ENCODE results near the gene PHF21B.

The PHF21B gene

DNA sequence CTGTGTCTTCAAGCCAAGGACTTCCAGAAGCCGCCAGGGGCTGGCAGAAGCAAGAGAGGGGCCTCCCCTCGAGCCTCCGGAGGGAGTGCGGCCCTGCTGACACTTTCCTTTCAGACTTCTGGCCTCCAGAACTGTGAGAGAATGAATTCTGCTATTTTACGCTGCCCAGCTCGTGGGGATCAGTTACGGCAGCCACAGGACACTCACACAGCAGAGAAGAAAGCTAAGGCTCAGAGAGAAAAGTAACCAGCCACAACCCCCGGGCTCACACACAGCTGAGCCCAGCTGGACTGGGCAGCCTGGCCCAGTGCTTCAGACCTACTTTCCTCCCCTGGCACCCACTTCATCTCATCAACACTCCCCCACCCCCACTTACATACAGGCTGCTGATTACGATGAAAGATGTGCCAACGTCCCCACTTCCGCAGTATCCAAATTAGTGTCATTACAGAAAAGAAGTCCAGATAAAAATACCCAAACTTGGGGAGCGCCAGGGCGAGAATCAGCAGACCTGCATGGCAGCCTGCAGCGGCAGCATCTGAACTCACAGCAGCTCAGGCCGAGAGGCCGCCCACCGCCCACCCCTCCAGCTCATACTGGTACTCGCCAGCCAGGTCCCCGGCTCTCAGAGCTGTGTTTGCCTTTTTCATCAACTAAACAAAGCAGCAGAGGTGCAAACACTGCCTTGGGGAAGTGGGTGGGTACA is 15.3 kb downstream of the PHF21B start:
- intact Hi-C loops (cut with DNase I): no loop called here
- DNase-seq: no peak

DNA sequence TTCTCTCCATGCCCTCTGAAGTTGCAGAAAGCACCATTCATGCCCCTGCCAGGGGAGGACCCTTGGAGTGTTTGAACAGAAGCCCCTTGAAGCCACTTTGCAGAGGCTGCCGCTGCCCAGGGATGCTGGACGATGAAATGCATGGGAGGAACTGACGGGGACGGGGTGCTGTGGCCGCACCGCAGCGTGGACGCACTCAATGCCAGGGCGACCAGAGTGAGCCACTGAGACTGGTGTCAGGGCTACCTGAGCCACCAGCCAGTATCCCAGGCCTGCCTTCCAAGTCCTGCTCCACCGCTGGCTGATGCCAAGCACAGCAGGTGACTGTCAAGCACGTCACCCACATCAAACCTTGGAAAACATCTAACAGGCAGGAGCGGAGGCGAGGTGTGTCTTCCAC is 17.6 kb downstream of the PHF21B start:
- intact Hi-C loops (cut with DNase I): no loop called here
- no peak for DNase-seq

DNA sequence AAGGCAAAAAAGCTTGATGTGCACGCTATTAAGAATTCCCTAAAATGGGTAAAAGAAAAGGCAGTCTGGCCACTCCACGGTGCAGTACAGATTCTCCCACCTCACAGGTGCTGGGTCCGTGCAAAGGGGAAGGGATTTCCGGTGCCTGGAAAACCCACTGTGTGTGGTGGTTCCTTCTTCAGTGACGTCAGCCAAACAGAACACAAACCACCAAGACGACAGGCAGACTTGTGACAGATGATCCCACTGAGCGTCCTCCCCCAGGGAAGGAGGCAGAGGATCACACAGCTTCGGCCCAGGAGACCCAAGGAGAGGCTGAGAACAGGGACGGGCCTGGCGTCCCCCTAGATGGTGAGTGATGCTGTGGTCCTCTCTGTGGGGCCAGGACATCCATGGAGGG is 18.6 kb downstream of the PHF21B start:
- DNase-seq: no peak
- intact Hi-C loops (cut with DNase I): no loop called here

DNA sequence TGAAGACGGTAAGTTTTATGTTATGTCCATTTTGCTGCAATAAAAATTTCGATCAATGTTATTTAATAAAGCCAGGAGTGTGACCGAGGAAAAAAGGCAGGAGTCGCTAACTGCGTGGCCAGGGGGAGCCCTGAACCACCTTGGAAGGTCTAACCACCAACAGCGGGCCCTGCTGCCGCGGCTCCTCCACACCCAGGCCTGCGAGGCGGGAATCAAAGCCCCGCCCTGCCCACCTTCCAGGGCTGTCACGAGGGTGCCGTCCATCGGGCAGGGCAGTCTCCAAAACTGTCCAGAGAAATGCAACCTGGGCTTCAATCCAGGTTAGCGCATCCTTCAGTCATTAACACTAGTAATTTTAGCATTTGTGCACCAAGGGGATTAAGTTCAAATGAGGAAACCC is 19.0 kb downstream of the PHF21B start:
- intact Hi-C loops (cut with DNase I): no loop called here
- DNase-seq: no peak

DNA sequence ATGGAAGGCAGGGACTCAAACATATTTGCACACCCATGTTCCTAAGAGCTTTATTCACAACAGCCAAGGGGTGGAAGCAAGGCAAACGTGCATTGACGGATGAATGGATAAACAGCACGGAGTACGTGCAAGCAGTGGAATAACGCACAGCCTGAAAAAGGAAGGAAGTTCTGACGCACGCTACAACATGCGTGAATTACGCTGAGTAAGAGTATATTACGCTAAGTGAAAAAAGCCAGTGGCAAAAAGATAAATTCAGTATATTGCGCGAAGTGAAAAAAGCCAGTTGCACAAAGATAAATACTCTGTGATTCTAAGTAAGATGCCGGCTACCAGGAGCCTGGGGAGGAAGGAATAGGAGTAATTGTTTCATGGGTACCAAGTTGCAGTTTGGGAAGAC is 19.5 kb downstream of the PHF21B start:
- intact Hi-C loops (cut with DNase I): no loop called here
- no peak for DNase-seq

DNA sequence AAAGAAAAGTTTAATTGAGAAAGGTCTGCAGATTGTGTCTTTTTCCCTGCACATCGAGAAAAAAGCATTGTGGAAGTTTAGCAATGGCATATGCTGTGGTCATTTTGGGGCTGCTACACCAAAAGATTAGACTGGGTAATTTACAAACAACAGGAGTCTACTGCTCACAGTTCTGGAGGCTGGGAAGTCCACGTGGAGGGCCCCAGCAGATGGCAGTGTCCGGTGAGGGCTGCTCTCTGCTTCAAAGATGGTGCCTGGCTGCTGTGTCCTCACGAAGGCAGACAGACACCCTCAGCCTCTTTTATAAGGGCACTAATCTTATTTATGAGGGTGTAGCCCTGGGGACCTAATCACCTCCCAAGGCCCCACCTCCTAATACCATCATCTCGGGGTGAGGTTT is 21.1 kb downstream of the PHF21B start:
- intact Hi-C loops (cut with DNase I): no loop called here
- DNase-seq: no peak

DNA sequence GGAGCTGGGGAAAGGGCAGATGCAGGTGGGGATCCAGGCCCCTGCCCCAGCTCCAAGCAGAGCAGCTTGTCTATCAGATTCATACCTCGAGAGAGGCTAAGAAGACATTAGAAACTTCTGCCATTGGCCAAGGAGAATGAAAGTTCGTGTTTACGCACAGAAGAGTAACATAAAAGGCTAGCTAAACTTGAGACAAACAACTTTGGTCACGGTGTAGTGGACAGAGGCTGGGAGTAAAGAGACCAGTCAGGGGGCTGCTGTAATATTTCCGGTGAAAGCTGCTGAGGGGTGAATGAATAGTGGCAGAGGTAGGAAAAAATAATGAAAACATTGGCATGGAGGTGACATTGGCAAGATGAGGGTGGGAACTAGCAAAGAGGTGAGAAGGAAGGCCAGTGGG is 22.9 kb downstream of the PHF21B start:
- DNase-seq: no peak
- intact Hi-C loops (cut with DNase I): no loop called here

DNA sequence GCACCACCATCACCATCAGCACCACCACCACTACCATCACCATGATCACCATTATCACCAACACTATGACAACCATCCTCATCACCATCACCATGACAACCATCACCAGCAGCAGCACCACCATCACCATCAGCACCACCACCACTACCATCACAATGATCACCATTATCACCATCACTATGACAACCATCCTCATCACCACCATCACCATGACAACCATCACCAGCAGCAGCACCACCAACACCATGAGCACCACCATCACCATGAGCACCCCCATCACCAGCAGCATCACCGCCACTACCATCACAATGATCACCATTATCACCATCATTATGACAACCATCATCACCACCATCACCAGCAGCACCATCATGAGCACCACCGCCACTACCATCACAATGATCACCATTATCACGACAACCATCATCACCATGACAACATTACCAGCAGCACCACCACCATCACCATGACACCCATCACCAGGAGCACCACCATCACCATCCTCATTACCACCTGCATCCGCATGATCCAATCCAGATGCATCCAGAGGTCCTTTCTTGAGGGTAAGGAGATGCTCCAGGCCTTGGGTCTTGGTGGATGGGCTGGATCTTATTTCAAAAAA is 23.8 kb downstream of the PHF21B start:
- no peak for DNase-seq
- intact Hi-C loops (cut with DNase I): no loop called here

DNA sequence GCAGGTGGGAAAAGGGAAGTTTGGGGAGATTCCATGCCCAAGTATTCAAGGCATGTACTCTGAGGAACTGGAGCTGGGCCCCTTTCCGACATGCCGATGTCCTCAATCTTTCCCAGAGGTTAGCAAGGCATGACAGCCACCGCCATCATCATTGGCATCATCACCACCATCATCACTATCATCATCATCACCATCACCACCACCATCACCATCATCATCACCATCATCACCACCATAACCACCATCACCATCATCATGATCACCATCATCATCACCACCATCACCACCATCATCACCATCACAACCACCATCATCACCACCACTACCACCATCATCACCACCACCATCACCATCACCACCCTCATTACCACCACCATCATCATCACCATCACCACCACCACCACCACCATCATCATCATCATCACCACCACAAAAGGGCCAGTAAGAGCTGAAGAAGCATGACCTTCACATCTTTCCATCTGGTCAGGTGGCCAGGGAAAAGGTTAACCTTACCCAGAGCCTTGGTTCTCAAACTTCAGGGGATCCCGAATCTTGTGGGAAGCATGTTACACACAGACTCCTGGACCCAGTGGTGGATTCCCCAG is 25.8 kb downstream of the PHF21B start:
- intact Hi-C loops (cut with DNase I): no loop called here
- no peak for DNase-seq

DNA sequence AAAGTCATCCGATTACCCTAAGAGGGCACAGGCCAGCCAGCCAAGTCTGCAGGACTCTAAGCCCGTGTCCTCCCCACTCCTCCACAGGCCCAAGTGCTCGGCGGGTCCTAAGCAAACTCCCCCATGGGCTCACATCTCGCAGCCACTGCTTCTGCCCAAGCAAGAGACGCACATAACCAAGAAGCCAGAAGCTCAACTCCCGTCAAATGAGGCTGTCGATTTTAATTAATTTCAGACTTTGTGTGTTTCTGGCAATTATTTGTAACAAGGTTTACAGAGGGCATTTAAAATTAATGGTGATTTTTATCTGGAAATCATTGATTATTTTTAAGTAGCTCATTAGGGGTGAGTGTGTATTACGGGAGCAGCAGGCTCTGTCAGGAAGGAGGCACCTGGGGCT is 27.4 kb downstream of the PHF21B start:
- DNase-seq: no peak
- intact Hi-C loops (cut with DNase I): no loop called here

DNA sequence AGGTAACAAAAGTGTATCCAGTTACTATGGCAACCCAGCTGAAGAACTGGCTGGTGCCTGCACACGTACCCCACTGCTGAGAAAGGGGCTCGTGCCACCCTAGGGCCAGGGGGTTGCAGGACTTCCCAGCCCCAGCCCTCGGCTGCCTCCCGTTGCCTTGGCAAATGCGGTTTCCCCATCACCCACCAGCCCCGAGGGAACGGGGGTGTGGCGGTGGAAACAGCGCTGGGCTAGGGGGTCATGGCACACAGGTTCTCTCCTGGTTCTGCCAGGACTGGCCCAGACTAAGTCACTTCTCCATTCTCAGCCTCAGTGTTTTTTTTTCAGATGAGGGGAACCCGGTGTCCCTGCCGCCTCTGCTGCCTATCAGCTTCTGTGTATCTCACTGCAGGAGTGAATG is 27.9 kb downstream of the PHF21B start:
- intact Hi-C loops (cut with DNase I): no loop called here

DNA sequence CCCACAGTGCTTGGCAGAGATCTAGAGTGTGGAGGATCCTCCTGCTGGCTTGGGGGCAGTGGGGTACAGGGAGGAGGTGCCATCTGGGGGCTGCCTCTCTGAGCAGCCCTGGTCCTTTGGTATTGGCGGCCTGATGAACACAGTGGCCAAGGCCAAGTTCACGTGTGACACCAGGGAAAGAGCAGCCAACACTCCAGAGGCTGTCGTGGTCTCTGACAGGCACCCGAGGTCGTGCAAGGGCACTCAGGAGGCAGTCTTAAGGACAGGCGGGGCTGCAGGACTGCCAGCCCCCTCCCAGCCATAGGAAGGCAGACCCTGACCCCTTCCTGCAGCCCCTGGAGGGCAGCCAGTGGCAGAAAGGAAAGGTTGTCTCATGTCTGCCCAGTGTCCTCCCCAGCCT is 30.7 kb downstream of the PHF21B start:
- DNase-seq: no peak

More for the DNA sequence above, 27.9 kb downstream of the PHF21B start:
- DNase-seq: no peak

DNA sequence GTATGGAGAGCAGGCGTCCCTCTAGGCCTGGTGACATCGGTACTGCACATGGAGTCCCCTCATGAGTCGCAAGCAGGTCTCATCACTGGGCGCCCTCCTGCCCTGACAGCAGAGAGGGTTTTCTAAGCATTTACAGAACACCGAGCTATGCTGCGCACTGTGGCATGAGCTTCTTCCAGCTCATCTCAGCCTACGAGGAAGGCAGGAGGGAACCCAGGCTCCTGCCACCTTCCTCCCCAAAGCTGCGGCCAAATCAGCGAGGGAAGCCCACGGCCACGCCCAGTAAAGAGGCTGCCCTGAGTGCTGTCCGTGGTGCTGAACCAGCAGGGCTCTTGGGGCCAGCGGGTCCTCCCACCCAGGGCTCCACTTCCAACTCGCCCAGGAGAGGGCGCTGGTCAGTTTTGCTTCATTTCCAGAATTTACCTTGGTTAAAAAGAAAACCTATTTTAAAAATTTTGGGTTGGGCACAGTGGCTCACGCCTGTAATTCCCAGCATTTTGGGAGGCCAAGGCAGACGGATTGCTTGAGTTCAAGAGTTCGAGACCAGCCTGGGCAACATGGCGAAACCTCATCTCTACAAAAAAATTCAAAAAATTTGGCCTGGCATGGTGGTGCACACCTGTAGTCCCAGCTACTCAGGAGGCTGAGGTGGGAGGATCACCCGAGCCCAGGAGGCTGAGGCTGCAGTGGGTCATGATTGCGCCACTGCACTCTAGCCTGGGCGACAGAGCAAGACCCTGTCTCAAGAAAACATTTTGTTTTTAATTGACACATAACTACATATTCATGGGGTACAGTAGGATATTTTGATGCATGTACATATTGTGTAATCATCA is 34.2 kb downstream of the PHF21B start:
- intact Hi-C loops (cut with DNase I): loop anchor here (5.0 kb wide), 1 partner anchor 122 kb away; no protein-coding TSS in a partner anchor
- DNase-seq: peak; percentile 44 to 92 (median 75)

More for the DNA sequence above, 30.7 kb downstream of the PHF21B start:
- intact Hi-C loops (cut with DNase I): loop anchor here (5.0 kb wide), 1 partner anchor 118 kb away; no protein-coding TSS in a partner anchor

DNA sequence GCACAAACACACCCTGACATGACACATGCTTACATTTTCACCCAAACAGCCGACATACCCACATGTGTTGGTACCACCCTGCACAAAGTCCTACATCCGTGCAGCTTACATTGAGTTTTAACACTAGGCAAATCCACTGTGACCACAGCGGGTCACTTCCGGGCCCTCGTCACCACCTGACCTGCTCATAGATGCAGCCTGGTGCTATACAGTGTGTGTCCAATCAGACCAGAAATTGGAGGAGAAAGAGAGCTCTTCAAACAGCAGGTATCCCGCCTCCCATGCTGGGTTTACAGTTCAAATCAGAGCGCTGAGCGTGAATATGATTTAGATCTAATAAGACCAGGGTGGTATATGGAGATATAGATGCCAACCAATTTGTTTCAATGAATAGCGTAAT is 35.4 kb downstream of the PHF21B start:
- no peak for DNase-seq
- intact Hi-C loops (cut with DNase I): no loop called here

DNA sequence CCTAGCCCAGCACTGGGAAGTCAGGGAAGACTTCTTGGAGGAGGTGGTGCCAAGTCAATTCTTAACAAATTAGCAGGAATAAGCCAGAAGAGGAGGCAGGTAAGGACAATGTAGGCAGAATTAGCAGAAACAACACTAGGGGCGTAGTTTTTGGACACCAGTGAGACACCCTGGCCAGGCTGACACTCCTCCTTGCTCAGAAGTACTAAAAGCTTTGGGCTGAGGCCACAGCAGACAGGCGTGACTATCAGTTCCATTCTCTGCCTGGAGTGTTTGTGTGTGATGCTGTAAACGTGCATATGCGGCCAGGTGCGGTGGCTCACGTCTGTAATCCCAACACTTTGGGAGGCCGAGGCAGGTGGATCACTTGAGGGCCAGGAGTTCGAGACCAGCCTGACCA is 36.0 kb downstream of the PHF21B start:
- DNase-seq: no peak
- intact Hi-C loops (cut with DNase I): no loop called here

DNA sequence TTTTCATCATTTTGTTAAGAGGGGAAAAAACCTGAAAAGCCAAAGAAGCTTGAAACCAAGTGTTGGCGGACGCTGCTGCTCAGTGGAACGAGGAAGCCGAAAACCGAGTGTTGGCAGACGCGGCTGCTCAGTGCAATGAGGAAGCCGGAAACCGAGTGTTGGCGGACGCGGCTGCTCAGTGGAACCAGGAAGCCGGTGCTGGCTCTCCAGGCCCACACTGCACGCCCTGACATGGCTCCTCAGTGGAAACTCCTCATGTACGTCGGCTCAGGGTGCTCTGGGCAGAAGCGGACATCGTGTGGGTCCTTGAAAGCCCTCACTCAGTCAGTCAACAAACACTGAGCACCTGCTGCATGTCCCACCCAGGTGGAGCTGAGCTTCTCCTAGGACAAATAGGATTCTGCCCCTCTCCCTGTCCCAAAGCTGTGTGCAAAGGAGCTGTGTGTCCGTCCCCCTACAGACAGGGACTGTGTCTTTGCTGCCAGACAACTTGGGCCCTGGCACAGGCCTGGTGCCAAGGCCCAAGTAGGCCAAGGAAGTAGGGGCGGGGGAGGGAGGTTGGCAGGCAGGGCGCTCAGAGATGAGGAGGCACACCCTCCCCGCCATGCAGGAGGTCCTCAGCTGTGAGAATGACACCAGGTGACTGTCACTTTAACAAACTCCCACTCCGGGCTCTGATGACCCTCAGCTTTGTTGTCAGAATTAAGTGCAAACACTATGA is 37.3 kb downstream of the PHF21B start:
- DNase-seq: peak in 25 of 42 donors; percentile 10 to 58 (median 29)
- intact Hi-C loops (cut with DNase I): no loop called here

DNA sequence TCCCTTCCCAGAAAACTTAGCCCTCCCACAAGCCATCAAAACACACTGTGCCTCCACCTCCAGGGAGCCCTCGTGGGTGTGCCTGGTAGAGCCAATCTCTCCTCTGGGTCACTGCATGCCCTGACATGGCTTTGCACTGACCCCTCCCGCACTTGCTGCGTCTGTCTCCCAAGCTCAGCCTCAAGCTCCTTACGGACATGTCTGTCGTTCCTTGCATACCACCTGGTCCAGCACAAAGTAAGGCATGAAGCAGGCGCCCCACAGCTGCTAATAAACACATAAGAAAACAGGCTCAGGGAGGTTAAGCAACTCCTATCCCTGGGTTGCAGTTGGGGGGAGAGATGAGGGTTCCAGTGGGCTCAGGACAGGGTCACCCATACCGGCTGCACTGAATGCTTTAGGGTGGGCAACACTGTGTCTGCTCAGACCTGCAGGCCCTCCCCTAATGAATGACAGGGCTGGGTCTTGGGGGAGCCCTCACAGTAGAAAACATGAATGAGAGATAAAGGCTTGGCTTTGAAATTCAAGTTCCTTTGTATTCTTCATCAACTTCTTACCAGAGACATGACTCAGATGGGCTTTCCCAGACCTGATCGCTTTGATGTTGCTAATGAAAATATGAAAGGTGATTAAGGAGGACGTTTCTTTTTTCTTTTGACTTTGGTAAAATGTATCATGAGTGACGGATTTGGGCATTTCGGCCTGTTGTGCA is 38.0 kb downstream of the PHF21B start:
- intact Hi-C loops (cut with DNase I): no loop called here
- no peak for DNase-seq

DNA sequence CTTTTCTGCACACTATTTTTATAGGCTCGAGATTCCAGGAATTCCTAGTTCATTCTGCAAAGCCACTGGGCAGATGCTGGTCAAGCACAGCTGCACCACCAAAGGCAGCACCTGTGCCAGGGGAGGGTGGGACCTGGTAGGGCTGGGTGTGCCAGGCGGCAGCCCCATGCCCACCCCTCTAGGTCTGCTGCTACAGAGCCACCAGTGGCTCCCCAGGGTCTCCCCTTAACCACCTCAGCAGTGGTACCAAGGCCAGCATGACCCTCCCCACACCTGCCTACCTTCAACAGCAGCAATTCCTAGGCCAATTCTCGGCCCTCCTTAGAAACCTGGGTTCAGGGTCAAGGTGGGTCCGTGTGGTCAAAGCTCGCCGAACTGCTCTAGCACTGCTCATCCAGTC is 39.5 kb downstream of the PHF21B start:
- intact Hi-C loops (cut with DNase I): no loop called here
- DNase-seq: no peak

DNA sequence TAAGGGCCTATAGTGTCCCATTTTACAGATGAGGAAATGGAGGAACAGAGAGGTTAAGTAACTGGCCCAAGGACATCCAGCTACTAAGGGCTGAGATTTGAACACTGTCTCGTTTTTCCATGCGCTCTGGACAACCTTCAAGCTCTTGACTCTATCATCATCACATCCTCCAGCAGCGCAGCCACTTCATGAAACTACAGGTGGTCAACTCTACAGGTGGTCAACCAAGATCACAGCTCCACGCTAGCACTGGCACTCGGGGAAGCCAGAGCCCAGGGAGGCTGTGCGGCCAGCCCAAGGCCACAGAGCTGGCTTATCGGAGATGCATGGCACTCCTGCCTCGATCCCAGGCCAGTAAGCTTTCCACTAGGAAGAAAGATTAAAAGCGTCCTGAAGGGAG is 40.0 kb downstream of the PHF21B start:
- intact Hi-C loops (cut with DNase I): no loop called here
- no peak for DNase-seq

Data from head of caudate nucleus (tissue), 42 donors.